ENCODE measurements around the gene LRP6. TPM values are rescaled to one million over a fixed set of nuclear protein-coding genes. Genes with fewer than 3 reads are reported as not detected.

Gene LRP6
- total and polyA plus RNA-seq, 9 donors = 11.9 to 46.5 (median 40.8) TPM

- DNase-seq = no peak
- H3K27ac ChIP-seq = no peak overlapping the region
- peaks cover 4% of the 10 kb centered on the region for H3K4me1 ChIP-seq (ENCODE audit: insufficient read depth)
- H3K4me3 ChIP-seq = no peak overlapping the region
- H3K9me3 ChIP-seq = no peaks in the 10 kb centered on the region
- no peaks in the 10 kb centered on the region for H3K36me3 ChIP-seq
- TF ChIP-seq, protein P1, sequence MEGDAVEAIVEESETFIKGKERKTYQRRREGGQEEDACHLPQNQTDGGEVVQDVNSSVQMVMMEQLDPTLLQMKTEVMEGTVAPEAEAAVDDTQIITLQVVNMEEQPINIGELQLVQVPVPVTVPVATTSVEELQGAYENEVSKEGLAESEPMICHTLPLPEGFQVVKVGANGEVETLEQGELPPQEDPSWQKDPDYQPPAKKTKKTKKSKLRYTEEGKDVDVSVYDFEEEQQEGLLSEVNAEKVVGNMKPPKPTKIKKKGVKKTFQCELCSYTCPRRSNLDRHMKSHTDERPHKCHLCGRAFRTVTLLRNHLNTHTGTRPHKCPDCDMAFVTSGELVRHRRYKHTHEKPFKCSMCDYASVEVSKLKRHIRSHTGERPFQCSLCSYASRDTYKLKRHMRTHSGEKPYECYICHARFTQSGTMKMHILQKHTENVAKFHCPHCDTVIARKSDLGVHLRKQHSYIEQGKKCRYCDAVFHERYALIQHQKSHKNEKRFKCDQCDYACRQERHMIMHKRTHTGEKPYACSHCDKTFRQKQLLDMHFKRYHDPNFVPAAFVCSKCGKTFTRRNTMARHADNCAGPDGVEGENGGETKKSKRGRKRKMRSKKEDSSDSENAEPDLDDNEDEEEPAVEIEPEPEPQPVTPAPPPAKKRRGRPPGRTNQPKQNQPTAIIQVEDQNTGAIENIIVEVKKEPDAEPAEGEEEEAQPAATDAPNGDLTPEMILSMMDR (IDR thresholded peaks at IDR 0.05) = no peak
- no peaks in the 10 kb centered on the region for H3K27me3 ChIP-seq
- intact Hi-C loops (cut with DNase I) = no loop called here
These were observed 52.6 kb downstream of the LRP6 start for GRCh38 chr12:12214201-12214600.

DNA sequence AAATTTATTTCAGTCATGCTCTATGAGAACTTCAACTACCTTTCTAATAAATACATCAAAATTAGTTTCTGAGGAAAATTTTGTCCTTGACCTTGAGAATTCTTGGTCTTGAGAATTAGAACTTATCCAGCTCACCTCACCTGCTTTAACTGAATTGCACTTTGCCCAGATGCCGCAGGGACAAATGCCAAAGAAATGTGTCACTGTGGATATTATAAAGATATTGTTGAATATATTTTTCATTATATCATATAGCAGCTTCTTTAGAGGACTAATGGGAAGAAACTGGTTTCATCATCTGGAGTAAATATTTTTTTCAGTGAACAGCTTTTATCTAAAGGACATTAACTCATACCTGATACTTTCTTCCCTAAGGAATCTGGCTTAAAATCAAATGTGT, 54.1 kb downstream of the LRP6 start:
- Histone ChIP-seq H3K4me1 (ENCODE audit: insufficient read depth) (peaks cover 4% of the 10 kb centered on the region), H3K9me3 (no peaks in the 10 kb centered on the region), H3K27me3 (no peaks in the 10 kb centered on the region), H3K36me3 (no peaks in the 10 kb centered on the region), H3K4me3 (no peak overlapping the region), H3K27ac (no peak overlapping the region)
- WGBS, 3 donors = 88 to 96% (median 95%) methylated on average over 1 of the region's 1 CpG
- TF ChIP-seq POLR2A (IDR thresholded peaks at IDR 0.05) (no peak), EP300 (IDR thresholded peaks at IDR 0.05) (no peak)
- TF ChIP-seq, protein P1 (IDR thresholded peaks at IDR 0.05) = no peak
- no peak for DNase-seq
- intact Hi-C loops (cut with DNase I) = no loop called here

GRCh38 chr12:12210983-12211382, 55.9 kb downstream of the LRP6 start:
- H3K27me3 ChIP-seq = no peaks in the 10 kb centered on the region
- no peak overlapping the region for H3K27ac ChIP-seq
- no peak for DNase-seq
- 87 to 93% (median 92%) methylated on average over 5 of the region's 5 CpGs for WGBS, 3 donors
- H3K4me3 ChIP-seq = no peak overlapping the region
- H3K36me3 ChIP-seq = no peaks in the 10 kb centered on the region
- intact Hi-C loops (cut with DNase I) = no loop called here
- no peaks in the 10 kb centered on the region for H3K9me3 ChIP-seq
- TF ChIP-seq POLR2A (IDR thresholded peaks at IDR 0.05) = no peak
- TF ChIP-seq, protein P1 (IDR thresholded peaks at IDR 0.05) = no peak
- TF ChIP-seq EP300 (IDR thresholded peaks at IDR 0.05) = no peak
- H3K4me1 ChIP-seq (ENCODE audit: insufficient read depth) = peaks cover 5% of the 10 kb centered on the region

GRCh38 chr12:12210416-12210815, 56.4 kb downstream of the LRP6 start:
- Histone ChIP-seq H3K27ac (no peak overlapping the region), H3K36me3 (no peaks in the 10 kb centered on the region), H3K4me1 (ENCODE audit: insufficient read depth) (peaks cover 5% of the 10 kb centered on the region), H3K27me3 (no peaks in the 10 kb centered on the region), H3K9me3 (no peaks in the 10 kb centered on the region), H3K4me3 (no peak overlapping the region)
- DNase-seq = no peak
- intact Hi-C loops (cut with DNase I) = no loop called here
- TF ChIP-seq EP300 (IDR thresholded peaks at IDR 0.05) (no peak), POLR2A (IDR thresholded peaks at IDR 0.05) (no peak)
- TF ChIP-seq, protein P1 (IDR thresholded peaks at IDR 0.05) = no peak
- 85 to 93% (median 92%) methylated on average over 1 of the region's 1 CpG for WGBS, 3 donors

DNA sequence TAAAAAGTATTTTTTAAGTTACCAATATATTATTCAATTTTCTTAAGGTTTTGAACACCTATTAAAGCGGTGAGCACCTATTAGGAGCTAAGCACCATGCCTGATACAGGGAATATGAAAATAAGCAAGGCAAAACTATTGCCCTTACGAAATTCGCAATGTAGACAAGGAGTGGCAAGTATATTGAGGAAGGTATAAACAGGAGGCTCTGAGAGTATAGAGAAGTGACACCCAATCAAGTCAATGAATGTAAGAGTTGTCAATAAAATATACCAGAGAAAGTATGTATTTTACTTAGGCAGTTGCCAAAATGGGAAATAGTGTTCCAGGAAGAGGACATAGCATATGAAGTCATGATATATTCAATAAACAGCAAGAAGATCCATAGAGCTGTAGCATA, 57.2 kb downstream of the LRP6 start:
- intact Hi-C loops (cut with DNase I) = no loop called here
- DNase-seq = no peak
- no peaks in the 10 kb centered on the region for H3K36me3 ChIP-seq
- H3K27ac ChIP-seq = no peak overlapping the region
- no peak overlapping the region for H3K4me3 ChIP-seq
- 96 to 97% (median 96%) methylated on average over 3 of the region's 3 CpGs for WGBS, 3 donors
- no peaks in the 10 kb centered on the region for H3K27me3 ChIP-seq
- TF ChIP-seq POLR2A (IDR thresholded peaks at IDR 0.05) = no peak
- no peak for TF ChIP-seq EP300 (IDR thresholded peaks at IDR 0.05)
- TF ChIP-seq, protein P1 (IDR thresholded peaks at IDR 0.05) = no peak
- no peaks in the 10 kb centered on the region for H3K9me3 ChIP-seq
- peaks cover 2% of the 10 kb centered on the region for H3K4me1 ChIP-seq (ENCODE audit: insufficient read depth)

Data from ovary (tissue), 9 donors.